ENCODE measurements around the gene CNNM4.

GRCh38 chr2:96825057-96825456 is 64.4 kb downstream of the CNNM4 start:
- TF ChIP-seq CTCF (IDR thresholded peaks at IDR 0.05) (no peak), POLR2A (IDR thresholded peaks at IDR 0.05) (no peak), POLR2AphosphoS5 (IDR thresholded peaks at IDR 0.05; ENCODE audit: insufficient read depth in 1 of 2, low read depth in 1 of 2) (no peak)
